Fibroblast of lung (primary cell): ENCODE results near the gene PARVG. TPM values are rescaled to one million over a fixed set of nuclear protein-coding genes. Genes with fewer than 3 reads are reported as not detected.

ENCODE experiments used
- DNase-seq, 2 donors: peaks; one replicate each; pipeline versions ENCODE4 v3.0.0 to v3.0.0-alpha.2; 2010; ENCODE audit warnings: low read depth in 2 of 2
- H2AFZ ChIP-seq: 2 replicates; pipeline ENCODE4 v1.5.1; 2012; ENCODE audit warnings: low read length, control low read depth, inconsistent platforms
- H3K27ac ChIP-seq: 2 replicates; pipeline ENCODE4 v1.5.1; 2011; ENCODE audit warnings: low read length, control low read depth; ENCODE audit not compliant: insufficient read depth
- H3K27me3 ChIP-seq: 2 replicates; pipeline ENCODE4 v1.5.1; 2011; ENCODE audit warnings: mild to moderate bottlenecking, low read length; ENCODE audit not compliant: control insufficient read depth, insufficient read depth
- H3K36me3 ChIP-seq: 2 replicates; pipeline ENCODE4 v1.5.1; 2011; ENCODE audit warnings: low read length; ENCODE audit not compliant: control insufficient read depth, insufficient read depth
- H3K4me1 ChIP-seq: 2 replicates; pipeline ENCODE4 v1.5.1; 2011; ENCODE audit warnings: low read length; ENCODE audit not compliant: control insufficient read depth, insufficient read depth; ENCODE audit errors: extremely low read depth
- H3K4me2 ChIP-seq: 2 replicates; pipeline ENCODE4 v1.5.1; 2011; ENCODE audit warnings: low read length, control low read depth; ENCODE audit not compliant: insufficient read depth; ENCODE audit errors: extremely low read depth
- H3K4me3 ChIP-seq, 4 experiments: fragments of 200-600 bp in 1 of 4; sonication (generic) in 1 of 4; replicated peaks in 1 of 4; 2 replicates each; pipeline ENCODE4 v1.5.1; 2011 to 2016; ENCODE audit warnings: low read length in 4 of 4, low read depth in 3 of 4, mild to moderate bottlenecking in 3 of 4, control low read depth in 2 of 4, inconsistent platforms in 1 of 4, mixed read lengths in 1 of 4; ENCODE audit not compliant: insufficient read depth in 1 of 4; ENCODE audit errors: control extremely low read depth in 1 of 4
- H3K79me2 ChIP-seq: 2 replicates; pipeline ENCODE4 v1.5.1; 2012; ENCODE audit warnings: mild to moderate bottlenecking, low read length, inconsistent platforms; ENCODE audit not compliant: control insufficient read depth, insufficient read depth
- H3K9ac ChIP-seq: 2 replicates; pipeline ENCODE4 v1.5.1; 2011; ENCODE audit warnings: mild to moderate bottlenecking, low read length, control low read depth; ENCODE audit not compliant: insufficient read depth
- H3K9me3 ChIP-seq: 2 replicates; pipeline ENCODE4 v1.5.1; 2012; ENCODE audit warnings: low read depth, low read length; ENCODE audit not compliant: control insufficient read depth, insufficient read depth
- H4K20me1 ChIP-seq: 2 replicates; pipeline ENCODE4 v1.5.1; 2011; ENCODE audit warnings: low read length; ENCODE audit not compliant: control insufficient read depth, insufficient read depth; ENCODE audit errors: extremely low read depth
- CTCF ChIP-seq, 2 donors: IDR thresholded peaks in 1 of 2; conservative IDR thresholded peaks in 1 of 2; 1 replicate in 1 of 2; 2 replicates in 1 of 2; pipeline ENCODE4 v1.5.1; 2011 to 2012; ENCODE audit warnings: low read length in 2 of 2, control low read depth in 1 of 2, inconsistent platforms in 1 of 2, low read depth in 1 of 2, mild to moderate bottlenecking in 1 of 2
- EZH2 ChIP-seq: IDR thresholded peaks from 2 replicates; pipeline ENCODE4 v1.5.1; 2012; ENCODE audit warnings: low read length, control low read depth, mild to moderate bottlenecking; ENCODE audit errors: missing control alignments
- polyA plus RNA-seq, 2 donors: library from polyadenylated mRNA; depleted of rRNA in 1 of 2; stranded (reverse) in 1 of 2; unstranded in 1 of 2; fragments of >200 nt; gene quantifications; 2 replicates each; pipeline ENCODE4 v1.2.1, GENCODE V29; 2011 to 2012; ENCODE audit warnings: missing spikeins in 1 of 2
- total RNA-seq: library from RNA; depleted of rRNA; stranded (reverse); fragments of >200 nt; gene quantifications from 2 replicates; pipeline ENCODE4 v1.2.1, GENCODE V29; 2014

The PARVG gene
- total and polyA plus RNA-seq, 2 donors (not counting 1 experiment from before 2014, with no cell fraction given) = not detected

- H3K4me3 ChIP-seq = no peak overlapping the region
Observed at GRCh38 chr22:44206330-44206645, 25.6 kb downstream of the PARVG start.

GRCh38 chr22:44206696-44207095 is 26.0 kb downstream of the PARVG start:
- Histone ChIP-seq H3K9me3 (no peaks in the 10 kb centered on the region), H2AFZ (no peak overlapping the region), H4K20me1 (no peaks in the 10 kb centered on the region), H3K9ac (no peak overlapping the region), H3K4me1 (peaks cover 4% of the 10 kb centered on the region), H3K79me2 (no peaks in the 10 kb centered on the region), H3K36me3 (no peaks in the 10 kb centered on the region), H3K4me2 (no peak overlapping the region), H3K27ac (no peak overlapping the region), H3K4me3 (no peak overlapping the region), H3K27me3 (peaks cover 4% of the 10 kb centered on the region)
- no peak for TF ChIP-seq CTCF (conservative IDR thresholded peaks at IDR 0.05 in 1 of 2, IDR thresholded peaks at IDR 0.05 in 1 of 2; ENCODE audit: low read depth in 1 of 2, low read length in 2 of 2)
- TF ChIP-seq EZH2 = no peak
- no peak for DNase-seq

More at GRCh38 chr22:44206330-44206645, 25.6 kb downstream of the PARVG start:
- no peak overlapping the region for H2AFZ ChIP-seq
- H3K36me3 ChIP-seq = no peaks in the 10 kb centered on the region
- TF ChIP-seq CTCF (conservative IDR thresholded peaks at IDR 0.05 in 1 of 2, IDR thresholded peaks at IDR 0.05 in 1 of 2; ENCODE audit: low read depth in 1 of 2, low read length in 2 of 2) = no peak
- no peak for TF ChIP-seq EZH2
- H3K9ac ChIP-seq = no peak overlapping the region
- no peaks in the 10 kb centered on the region for H3K9me3 ChIP-seq
- H3K27me3 ChIP-seq = peaks cover 4% of the 10 kb centered on the region
- H3K27ac ChIP-seq = no peak overlapping the region
- H3K4me2 ChIP-seq = no peak overlapping the region
- H3K4me1 ChIP-seq = peaks cover 5% of the 10 kb centered on the region
- no peak for DNase-seq
- H4K20me1 ChIP-seq = no peaks in the 10 kb centered on the region
- no peaks in the 10 kb centered on the region for H3K79me2 ChIP-seq

- no peak overlapping the region for H3K4me3 ChIP-seq
- TF ChIP-seq EZH2 = no peak
- TF ChIP-seq CTCF (conservative IDR thresholded peaks at IDR 0.05 in 1 of 2, IDR thresholded peaks at IDR 0.05 in 1 of 2; ENCODE audit: low read depth in 1 of 2, low read length in 2 of 2) = no peak
- no peaks in the 10 kb centered on the region for H3K36me3 ChIP-seq
- no peak for DNase-seq
- peaks cover 4% of the 10 kb centered on the region for H3K27me3 ChIP-seq
- H3K4me1 ChIP-seq = no peaks in the 10 kb centered on the region
- H3K9me3 ChIP-seq = no peaks in the 10 kb centered on the region
- H3K9ac ChIP-seq = no peak overlapping the region
- H3K27ac ChIP-seq = no peak overlapping the region
- no peak overlapping the region for H3K4me2 ChIP-seq
- H2AFZ ChIP-seq = no peak overlapping the region
- H3K79me2 ChIP-seq = no peaks in the 10 kb centered on the region
- no peaks in the 10 kb centered on the region for H4K20me1 ChIP-seq
Observed at GRCh38 chr22:44207173-44207980, 26.7 kb downstream of the PARVG start.
